K562 (cell line): ENCODE measurements around the gene DCLK2. TPM values are rescaled to one million over a fixed set of nuclear protein-coding genes. Genes with fewer than 3 reads are reported as not detected.

Source experiments
- ATAC-seq: fragments of 200-7000 bp; cut with Tn5 transposase; 3 replicates; pipeline ENCODE4 v1.9.1; 2020; ENCODE audit warnings: moderate library complexity
- BruUV-seq: library from RNA; stranded (reverse); fragments of 400-500 nt; replicated peaks from 2 replicates; lab custom pipeline; 2021; lab: Mats Ljungman, UMichigan
- CTCF ChIA-PET: fragments of 300-600 bp; formaldehyde crosslinking; extraction: SDS; loops from one replicate; lab custom pipeline; 2021; ENCODE audit warnings: low intra/inter-chr PET ratio; lab: Yijun Ruan, JAX
- POLR2A ChIA-PET: fragments of 300-600, 350-650 bp; sonication (Branson Sonifier 250); formaldehyde crosslinking; extraction: SDS; loops from one replicate; lab custom pipeline; 2021; ENCODE audit warnings: antibody characterized with exemption, inconsistent platforms; lab: Yijun Ruan, JAX
- DNase-seq, 4 experiments: peaks; one replicate each; pipeline versions ENCODE4 v3.0.0 to v3.0.0-alpha.2; 2011 to 2018; ENCODE audit warnings: low spot score in 3 of 4, mixed read lengths in 3 of 4; ENCODE audit errors: extremely low read depth in 1 of 4
- FAIRE-seq: peaks from 2 replicates; lab custom pipeline; 2011; peaks lifted over from hg19 to GRCh38; lab: Jason Lieb, UNC
- H2AFZ ChIP-seq: 2 replicates; pipeline ENCODE4 v1.6.0; 2011; ENCODE audit warnings: low read depth, low read length, control low read depth, inconsistent platforms
- H3K27ac ChIP-seq: fragments of 200-600 bp; 3 replicates; pipeline ENCODE4 v1.8.0; 2011; ENCODE audit warnings: low read depth, mild to moderate bottlenecking, control low read depth, inconsistent platforms, low read length, moderate library complexity, mixed read lengths; ENCODE audit errors: extremely low read depth
- H3K27me3 ChIP-seq, 2 experiments: fragments of 300-600 bp in 1 of 2; 2 replicates in 1 of 2; 3 replicates in 1 of 2; pipeline versions ENCODE4 v1.6.0 to v1.8.0; 2011; ENCODE audit warnings: inconsistent platforms in 2 of 2, low read length in 2 of 2, mild to moderate bottlenecking in 1 of 2, mixed read lengths in 1 of 2, moderate library complexity in 1 of 2; ENCODE audit not compliant: control insufficient read depth in 2 of 2, insufficient read depth in 2 of 2
- H3K36me3 ChIP-seq: fragments of 300-600 bp; 3 replicates; pipeline ENCODE4 v1.8.0; 2011; ENCODE audit warnings: mild to moderate bottlenecking, low read length, inconsistent platforms; ENCODE audit not compliant: control insufficient read depth, insufficient read depth
- H3K4me1 ChIP-seq, 2 experiments: fragments of 200-600 bp in 1 of 2; replicated peaks in 1 of 2; 2 replicates in 1 of 2; 3 replicates in 1 of 2; pipeline versions ENCODE4 v1.5.1 to v1.8.0; 2011; ENCODE audit warnings: inconsistent platforms in 2 of 2, low read length in 2 of 2, mild to moderate bottlenecking in 1 of 2, mixed read lengths in 1 of 2, moderate library complexity in 1 of 2; ENCODE audit not compliant: control insufficient read depth in 2 of 2, insufficient read depth in 2 of 2
- H3K4me2 ChIP-seq: 2 replicates; pipeline ENCODE4 v1.6.1; 2011; ENCODE audit warnings: low read length, control low read depth, inconsistent platforms, mixed read lengths; ENCODE audit not compliant: insufficient read depth
- H3K4me3 ChIP-seq: fragments of 200-600 bp; sonication (generic), shearing (Covaris generic); 2 replicates; pipeline ENCODE4 v1.5.1; 2016; ENCODE audit warnings: control low read depth, inconsistent platforms
- H3K79me2 ChIP-seq: fragments of 200-600 bp; 3 replicates; pipeline ENCODE4 v1.8.0; 2011; ENCODE audit warnings: low read length, inconsistent platforms; ENCODE audit not compliant: control insufficient read depth, insufficient read depth
- H3K9ac ChIP-seq, 2 experiments: 2 replicates each; pipeline versions ENCODE4 v1.6.0 to v1.6.1; 2011; ENCODE audit warnings: low read depth in 2 of 2, low read length in 2 of 2, control low read depth in 1 of 2, inconsistent platforms in 1 of 2, mild to moderate bottlenecking in 1 of 2, mixed read lengths in 1 of 2; ENCODE audit not compliant: insufficient read depth in 1 of 2
- H3K9me1 ChIP-seq: one replicate; pipeline ENCODE4 v1.6.0; 2011; ENCODE audit warnings: inconsistent platforms, mild to moderate bottlenecking, low read length, moderate library complexity; ENCODE audit not compliant: control insufficient read depth, insufficient read depth
- H3K9me3 ChIP-seq: replicated peaks from 2 replicates; pipeline ENCODE4 v1.5.1; 2011; ENCODE audit warnings: low read depth, low read length, inconsistent platforms; ENCODE audit not compliant: control insufficient read depth, insufficient read depth
- H4K20me1 ChIP-seq: replicated peaks from 2 replicates; pipeline ENCODE4 v1.6.1; 2011; ENCODE audit warnings: low read length, inconsistent platforms, mixed read lengths; ENCODE audit not compliant: control insufficient read depth, insufficient read depth
- CSDE1 ChIP-seq, 2 experiments: fragments of 450-650 bp; IDR thresholded peaks; 2 replicates each; pipeline ENCODE4 v1.6.1; 2016; ENCODE audit warnings: mild to moderate bottlenecking in 1 of 2
- FOXJ2 ChIP-seq: fragments of 200-800 bp; sonication (Bioruptor generic); IDR thresholded peaks from 2 replicates; pipeline ENCODE4 v1.6.1; 2016; ENCODE audit warnings: missing genetic modification characterization, missing compliant biosample characterization
- FOXK2 ChIP-seq, 2 experiments: fragments of 450-650 bp; IDR thresholded peaks in 1 of 2; conservative IDR thresholded peaks in 1 of 2; 2 replicates each; pipeline ENCODE4 v1.6.1; 2016; ENCODE audit warnings: low read depth in 2 of 2, mild to moderate bottlenecking in 1 of 2
- GTF2B ChIP-seq: IDR thresholded peaks from 2 replicates; pipeline ENCODE4 v1.6.1; 2011; ENCODE audit not compliant: insufficient read length; ENCODE audit errors: extremely low read depth
- ILF3 ChIP-seq: fragments of 450-650 bp; IDR thresholded peaks from 2 replicates; pipeline ENCODE4 v1.6.1; 2018; ENCODE audit warnings: antibody characterized with exemption, mild to moderate bottlenecking, moderate library complexity, borderline replicate concordance
- PHB ChIP-seq: fragments of 250-450 bp; sonication (Bioruptor Pico); IDR thresholded peaks from 2 replicates; pipeline ENCODE4 v1.5.0; 2021
- ZBTB43 ChIP-seq: sonication (generic); formaldehyde crosslinking; IDR thresholded peaks from 2 replicates; pipeline ENCODE4 v1.8.0; 2023; ENCODE audit warnings: mild to moderate bottlenecking, missing genetic modification reagents
- ZC3H8 ChIP-seq: fragments of 450-650 bp; IDR thresholded peaks from 2 replicates; pipeline ENCODE4 v1.6.1; 2017
- ZNF212 ChIP-seq: fragments of 450-650 bp; formaldehyde crosslinking; IDR thresholded peaks from 2 replicates; pipeline ENCODE4 v1.4.0; 2020; ENCODE audit warnings: mild to moderate bottlenecking
- WGBS: fragments of 100-300 bp; shearing (Covaris generic); methylation state at CpG from one replicate; pipeline ENCODE4 v1.1.6; 2016; ENCODE audit warnings: low coverage, mixed read lengths; ENCODE audit not compliant: insufficient coverage; ENCODE audit errors: missing lambda C conversion rate; 5-methylcytosine and 5-hydroxymethylcytosine counted together
- in situ Hi-C: fragments of 300-500 bp; cut with MboI; formaldehyde crosslinking; loops from 4 replicates; pipeline ENCODE4 v1.15.0; 2018; ENCODE audit warnings: inconsistent platforms, mixed read lengths
- intact Hi-C: fragments of 100-400 bp; cut with micrococcal nuclease; formaldehyde crosslinking; loops from 2 replicates; pipeline ENCODE4 v1.14.2; 2022
- polyA plus RNA-seq, 8 experiments: library from polyadenylated mRNA; depleted of rRNA in 4 of 8; stranded (reverse) in 5 of 8; unstranded in 3 of 8; fragments of >200 nt; fragmentation: Nextera tagmentation in 2 of 8; fragmentation: Illumina TruSeq in 1 of 8; extraction: Ambion mirVana in 2 of 8; extraction: Trizol in 1 of 8; gene quantifications; 2 replicates each; pipeline versions ENCODE4 v1.2.1 to v1.2.3, GENCODE V29; 2011 to 2014; ENCODE audit warnings: inconsistent platforms in 1 of 8, missing spikeins in 1 of 8
- total RNA-seq, 7 experiments: library from RNA; depleted of rRNA in 6 of 7; stranded (reverse); fragments of >200 nt in 6 of 7; fragmentation: Illumina TruSeq in 2 of 7; extraction: Trizol in 2 of 7; gene quantifications; 2 replicates each; pipeline versions ENCODE4 v1.2.1 to v1.2.3, GENCODE V29; 2011 to 2021; ENCODE audit warnings: low replicate concordance in 1 of 7
- TF ChIP-seq, protein P1 (sequence below): sonication (generic); formaldehyde crosslinking; IDR thresholded peaks from 2 replicates; pipeline ENCODE4 v1.8.1; 2023; ENCODE audit warnings: mild to moderate bottlenecking, missing genetic modification reagents

DCLK2 gene
- total and polyA plus RNA-seq, 9 of the 15 experiments (the other 6 are each of a cell fraction or from before 2014, with no cell fraction given) = not detected

GRCh38 chr4:150211799-150212445, 133.7 kb downstream of the DCLK2 start:
- intact Hi-C loops (no loop called here), in situ Hi-C loops (loop anchor here (25.0 kb wide), 1 partner anchor 225 kb away; no protein-coding TSS in a partner anchor)
- ATAC-seq = no peak
- no peaks in the 10 kb centered on the region for H3K79me2 ChIP-seq
- no peak for DNase-seq
- ChIA-PET POLR2A (no interaction called here), CTCF (no interaction called here)
- no peak for FAIRE-seq
- no peak overlapping the region for H3K27ac ChIP-seq
- TF ChIP-seq ILF3 (no peak), ZNF212 (CRISPR knock-in tag) (no peak), GTF2B (no peak), FOXJ2 (tag) (no peak), FOXK2 (conservative IDR thresholded peaks at IDR 0.05 in 1 of 2, IDR thresholded peaks at IDR 0.05 in 1 of 2; ENCODE audit: low read depth in 2 of 2) (no peak), PHB (CRISPR knock-in tag) (no peak), ZBTB43 (CRISPR knock-in tag) (no peak), ZC3H8 (no peak), CSDE1 (IDR thresholded peaks at IDR 0.05) (no peak)
- TF ChIP-seq, protein P1, sequence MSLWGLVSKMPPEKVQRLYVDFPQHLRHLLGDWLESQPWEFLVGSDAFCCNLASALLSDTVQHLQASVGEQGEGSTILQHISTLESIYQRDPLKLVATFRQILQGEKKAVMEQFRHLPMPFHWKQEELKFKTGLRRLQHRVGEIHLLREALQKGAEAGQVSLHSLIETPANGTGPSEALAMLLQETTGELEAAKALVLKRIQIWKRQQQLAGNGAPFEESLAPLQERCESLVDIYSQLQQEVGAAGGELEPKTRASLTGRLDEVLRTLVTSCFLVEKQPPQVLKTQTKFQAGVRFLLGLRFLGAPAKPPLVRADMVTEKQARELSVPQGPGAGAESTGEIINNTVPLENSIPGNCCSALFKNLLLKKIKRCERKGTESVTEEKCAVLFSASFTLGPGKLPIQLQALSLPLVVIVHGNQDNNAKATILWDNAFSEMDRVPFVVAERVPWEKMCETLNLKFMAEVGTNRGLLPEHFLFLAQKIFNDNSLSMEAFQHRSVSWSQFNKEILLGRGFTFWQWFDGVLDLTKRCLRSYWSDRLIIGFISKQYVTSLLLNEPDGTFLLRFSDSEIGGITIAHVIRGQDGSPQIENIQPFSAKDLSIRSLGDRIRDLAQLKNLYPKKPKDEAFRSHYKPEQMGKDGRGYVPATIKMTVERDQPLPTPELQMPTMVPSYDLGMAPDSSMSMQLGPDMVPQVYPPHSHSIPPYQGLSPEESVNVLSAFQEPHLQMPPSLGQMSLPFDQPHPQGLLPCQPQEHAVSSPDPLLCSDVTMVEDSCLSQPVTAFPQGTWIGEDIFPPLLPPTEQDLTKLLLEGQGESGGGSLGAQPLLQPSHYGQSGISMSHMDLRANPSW (CRISPR knock-in tag) = no peak
- WGBS = 2% methylated on average over 4 of the region's 4 CpGs
- no peak overlapping the region for H3K9ac ChIP-seq
- H3K4me1 ChIP-seq = no peaks in the 10 kb centered on the region
- BruUV-seq = no TSS peak
- H3K27me3 ChIP-seq = peaks cover 0 to 6% of the 10 kb centered on the region in 2 experiments; a peak in 1 of 5 replicates
- H3K9me1 ChIP-seq = no peaks in the 10 kb centered on the region
- H3K36me3 ChIP-seq = no peaks in the 10 kb centered on the region
- H3K4me2 ChIP-seq = no peak overlapping the region
- H3K4me3 ChIP-seq = no peak overlapping the region
- no peaks in the 10 kb centered on the region for H4K20me1 ChIP-seq
- no peak overlapping the region for H2AFZ ChIP-seq
- no peaks in the 10 kb centered on the region for H3K9me3 ChIP-seq
